GM23248 (cell line): ENCODE data around the gene MEF2A. TPM values are rescaled to one million over a fixed set of nuclear protein-coding genes. Genes with fewer than 3 reads are reported as not detected.

Source experiments
- DNase-seq: peaks from one replicate; pipeline ENCODE4 v3.0.0-alpha.2; 2015
- H2AFZ ChIP-seq: fragments of 200-600 bp; sonication (generic); 2 replicates; pipeline ENCODE4 v1.6.1; 2016; ENCODE audit warnings: antibody characterized with exemption
- H3F3A ChIP-seq: fragments of 200-600 bp; sonication (generic); 2 replicates; pipeline ENCODE4 v1.6.1; 2016; ENCODE audit warnings: mild to moderate bottlenecking, antibody characterized with exemption, mixed run types; ENCODE audit not compliant: insufficient read depth
- H3K27ac ChIP-seq: fragments of 200-600 bp; sonication (generic); 2 replicates; pipeline ENCODE4 v1.5.1; 2016; ENCODE audit warnings: mild to moderate bottlenecking
- H3K27me3 ChIP-seq: fragments of 200-600 bp; sonication (generic); replicated peaks from 2 replicates; pipeline ENCODE4 v1.6.1; 2016; ENCODE audit warnings: mild to moderate bottlenecking; ENCODE audit not compliant: insufficient read depth
- H3K36me3 ChIP-seq: fragments of 200-600 bp; sonication (generic); 2 replicates; pipeline ENCODE4 v1.6.1; 2016; ENCODE audit warnings: low read depth, mild to moderate bottlenecking
- H3K4me1 ChIP-seq: fragments of 200-600 bp; sonication (generic); 2 replicates; pipeline ENCODE4 v1.6.1; 2016; ENCODE audit warnings: mild to moderate bottlenecking; ENCODE audit not compliant: insufficient read depth
- H3K4me2 ChIP-seq: fragments of 200-600 bp; sonication (generic); one replicate; pipeline ENCODE4 v1.6.1; 2016; ENCODE audit warnings: mild to moderate bottlenecking; ENCODE audit not compliant: unreplicated experiment
- H3K4me3 ChIP-seq: fragments of 200-600 bp; sonication (generic); 2 replicates; pipeline ENCODE4 v1.5.1; 2016; ENCODE audit warnings: mild to moderate bottlenecking
- H3K79me2 ChIP-seq: fragments of 200-600 bp; sonication (generic); 2 replicates; pipeline ENCODE4 v1.6.1; 2016; ENCODE audit warnings: mild to moderate bottlenecking; ENCODE audit not compliant: insufficient read depth
- H3K9ac ChIP-seq: fragments of 200-600 bp; sonication (generic); 2 replicates; pipeline ENCODE4 v1.6.1; 2016; ENCODE audit warnings: mild to moderate bottlenecking
- H3K9me2 ChIP-seq: fragments of 200-600 bp; sonication (generic); 2 replicates; pipeline ENCODE4 v1.6.1; 2016; ENCODE audit warnings: mixed run types, mild to moderate bottlenecking, moderate library complexity; ENCODE audit not compliant: insufficient read depth
- H3K9me3 ChIP-seq: fragments of 200-600 bp; sonication (generic); one replicate; pipeline ENCODE4 v1.6.1; 2017; ENCODE audit warnings: low read depth
- H4K20me1 ChIP-seq: fragments of 200-600 bp; sonication (generic); 2 replicates; pipeline ENCODE4 v1.6.0; 2016; ENCODE audit not compliant: insufficient read depth
- EZH2 ChIP-seq: fragments of 200-600 bp; sonication (generic); IDR thresholded peaks from 2 replicates; pipeline ENCODE4 v1.6.1; 2018; ENCODE audit warnings: antibody characterized with exemption, mild to moderate bottlenecking; ENCODE audit not compliant: insufficient read depth, poor library complexity, severe bottlenecking
- EZH2phosphoT487 ChIP-seq: fragments of 200-600 bp; sonication (generic); IDR thresholded peaks from 2 replicates; pipeline ENCODE4 v1.6.1; 2018; ENCODE audit warnings: antibody characterized with exemption, moderate library complexity, mild to moderate bottlenecking, low read depth; ENCODE audit not compliant: insufficient read depth
- WGBS, 2 experiments: methylation state at CpG; one replicate each; pipeline ENCODE4 v1.1.6; 2015 to 2017; ENCODE audit warnings: low lambda C conversion rate in 2 of 2, low coverage in 1 of 2; ENCODE audit errors: missing lambda C conversion rate in 2 of 2; 5-methylcytosine and 5-hydroxymethylcytosine counted together
- in situ Hi-C: fragments of 300-500 bp; cut with MboI; formaldehyde crosslinking; loops from 2 replicates; pipeline ENCODE4 v1.15.0; 2020
- polyA plus RNA-seq: library from polyadenylated mRNA; unstranded; fragments of >200 nt; fragmentation: Nextera tagmentation; extraction: Ambion mirVana; gene quantifications from 2 replicates; pipeline ENCODE4 v1.2.1, GENCODE V29; 2016
- total RNA-seq: library from RNA; depleted of rRNA; stranded (reverse); fragments of >200 nt; shearing (Covaris generic); gene quantifications from 2 replicates; pipeline ENCODE4 v1.2.3, GENCODE V29; 2014

Gene MEF2A
- total and polyA plus RNA-seq, 2 experiments from 2014 or later = 24.3 to 37.8 TPM

DNA sequence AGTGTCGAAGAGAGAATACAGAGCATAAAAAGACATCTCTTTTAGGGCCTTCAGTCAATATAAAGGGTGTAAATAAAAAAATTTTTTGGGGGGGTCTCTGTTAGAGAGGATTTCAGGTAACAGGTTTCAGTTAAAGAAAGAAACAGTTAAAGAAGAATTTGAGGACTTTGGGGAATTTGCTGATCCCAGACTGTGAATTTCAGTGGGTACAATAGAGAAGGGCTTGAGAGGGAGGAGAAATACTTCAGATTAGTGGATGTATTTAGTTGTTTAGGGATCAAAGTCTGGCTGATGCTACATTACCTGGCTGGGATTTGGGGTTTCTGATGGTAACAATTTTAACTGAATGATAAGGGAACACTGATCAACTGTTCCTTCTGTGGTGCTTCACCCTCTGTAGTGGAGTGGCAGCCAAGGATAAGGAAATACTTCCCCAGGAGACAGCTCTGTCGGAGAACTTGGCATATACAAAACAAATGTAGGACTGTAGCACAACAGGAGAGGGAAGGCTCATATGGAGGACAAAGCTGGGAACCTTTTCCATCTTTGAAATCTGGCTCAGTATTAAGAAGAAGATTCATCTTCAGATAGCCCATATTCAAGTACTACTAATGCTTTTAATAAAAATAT lies 79.2 kb downstream of the MEF2A start:
- in situ Hi-C loops = no loop called here
- WGBS, 2 experiments = 60 to 70% methylated on average over 2 of the region's 2 CpGs
- DNase-seq = no peak
- Histone ChIP-seq H3K4me2 (no peak overlapping the region), H3K4me1 (peaks cover 9% of the 10 kb centered on the region), H3K79me2 (peaks cover 70% of the 10 kb centered on the region), H3F3A (peaks cover 2% of the 10 kb centered on the region; the same call in 1 of the 2 replicates), H3K4me3 (no peak overlapping the region), H3K9me2 (no peaks in the 10 kb centered on the region), H2AFZ (no peak overlapping the region), H3K36me3 (peaks cover 14% of the 10 kb centered on the region; the same call in 1 of the 2 replicates), H3K9ac (no peak overlapping the region), H3K27ac (no peak overlapping the region), H4K20me1 (no peaks in the 10 kb centered on the region), H3K27me3 (no peaks in the 10 kb centered on the region), H3K9me3 (no peaks in the 10 kb centered on the region)
- TF ChIP-seq EZH2 = no peak
- TF ChIP-seq EZH2phosphoT487 = no peak

DNA sequence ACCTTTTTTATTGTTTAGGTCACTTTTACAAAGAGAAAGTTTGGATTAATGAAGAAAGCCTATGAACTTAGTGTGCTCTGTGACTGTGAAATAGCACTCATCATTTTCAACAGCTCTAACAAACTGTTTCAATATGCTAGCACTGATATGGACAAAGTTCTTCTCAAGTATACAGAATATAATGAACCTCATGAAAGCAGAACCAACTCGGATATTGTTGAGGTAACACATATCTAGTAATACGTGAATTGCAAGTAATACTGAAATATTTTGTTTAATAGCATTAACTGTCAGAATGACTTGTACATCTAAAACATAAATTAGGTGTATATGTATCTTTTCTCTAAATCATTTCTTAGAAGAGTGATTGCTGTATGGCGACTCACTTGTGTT lies 79.8 kb downstream of the MEF2A start:
- in situ Hi-C loops = no loop called here
- no peak for TF ChIP-seq EZH2phosphoT487
- TF ChIP-seq EZH2 = no peak
- no peak overlapping the region for H3K4me2 ChIP-seq
- H3K9me2 ChIP-seq = no peaks in the 10 kb centered on the region
- H3K79me2 ChIP-seq = peaks cover 65% of the 10 kb centered on the region
- H3K27ac ChIP-seq = no peak overlapping the region
- H4K20me1 ChIP-seq = no peaks in the 10 kb centered on the region
- H3K9ac ChIP-seq = no peak overlapping the region
- no peaks in the 10 kb centered on the region for H3K9me3 ChIP-seq
- no peak overlapping the region for H3K4me3 ChIP-seq
- peaks cover 14% of the 10 kb centered on the region; the same call in 1 of the 2 replicates for H3K36me3 ChIP-seq
- H2AFZ ChIP-seq = no peak overlapping the region
- no peak for DNase-seq
- whole genome bisulfite sequencing, 2 experiments = 86 to 88% methylated on average over 3 of the region's 3 CpGs
- H3K27me3 ChIP-seq = no peaks in the 10 kb centered on the region
- H3F3A ChIP-seq = peaks cover 7% of the 10 kb centered on the region
- H3K4me1 ChIP-seq = peaks cover 11% of the 10 kb centered on the region

DNA sequence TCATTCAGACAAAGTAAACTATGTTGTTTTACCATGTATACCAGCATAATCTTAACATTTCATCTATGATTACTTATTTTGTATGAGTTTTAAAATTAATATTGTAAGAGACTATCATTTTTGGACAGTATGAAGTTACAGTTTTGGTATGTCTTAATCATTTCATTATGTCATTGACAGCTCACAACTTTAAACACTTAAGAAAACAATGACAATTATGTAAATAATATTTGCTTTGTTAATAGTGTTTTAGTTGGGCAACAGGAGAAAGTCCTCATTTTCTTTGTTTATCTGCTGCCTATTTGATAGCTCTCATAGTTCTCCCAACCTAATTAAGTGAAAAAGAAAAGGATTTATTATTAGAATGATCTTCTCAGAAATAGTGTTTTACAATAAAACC lies 80.2 kb downstream of the MEF2A start:
- TF ChIP-seq EZH2 (no peak), EZH2phosphoT487 (no peak)

DNA sequence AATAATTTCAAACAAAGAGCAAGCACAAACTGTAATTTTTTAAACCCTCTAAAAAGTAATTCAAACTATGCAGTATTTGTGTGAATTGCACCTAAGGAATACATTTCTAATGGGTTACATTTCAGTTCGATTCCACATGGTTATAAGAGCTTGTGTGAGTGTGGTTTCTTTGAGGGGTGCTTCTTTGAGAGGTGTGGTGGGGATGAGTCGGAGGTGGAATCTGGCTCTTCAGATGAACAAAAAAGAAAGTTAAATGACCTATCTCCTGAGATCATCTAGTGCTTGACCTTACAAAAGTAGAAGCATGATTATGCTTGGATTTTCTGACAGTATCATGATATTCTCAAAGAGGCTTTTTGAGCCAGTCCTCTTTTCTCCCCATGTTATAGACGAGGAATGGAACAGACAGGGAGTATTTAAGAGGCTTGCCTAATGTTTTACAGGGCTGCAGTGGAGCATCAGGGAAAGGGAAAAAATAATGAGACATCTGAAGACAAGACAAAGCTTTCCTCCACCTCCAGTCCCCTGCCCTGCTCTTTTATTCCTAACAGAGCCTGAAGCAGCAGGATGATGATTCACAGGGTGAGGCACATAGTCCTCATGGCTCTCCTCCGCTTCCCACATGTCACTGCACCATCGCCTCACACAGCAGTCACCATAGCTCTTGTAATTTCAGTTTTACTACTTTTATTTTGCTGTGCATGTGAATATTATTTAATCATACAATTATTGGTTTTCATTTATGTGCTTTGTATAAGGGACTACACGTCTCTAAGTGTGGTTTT lies 85.4 kb downstream of the MEF2A start:
- peak overlapping the region; percentile 80 for H3K27ac ChIP-seq
- peaks cover 8% of the 10 kb centered on the region; the same call in 1 of the 2 replicates for H3K36me3 ChIP-seq

More for the DNA sequence above, 80.2 kb downstream of the MEF2A start:
- in situ Hi-C loops = no loop called here
- H3K79me2 ChIP-seq = peaks cover 61% of the 10 kb centered on the region
- H2AFZ ChIP-seq = no peak overlapping the region
- H3K9me3 ChIP-seq = no peaks in the 10 kb centered on the region
- no peak overlapping the region for H3K4me3 ChIP-seq
- H3F3A ChIP-seq = peaks cover 11% of the 10 kb centered on the region
- no peak overlapping the region; the same call in 1 of the 2 replicates for H3K27ac ChIP-seq
- no peaks in the 10 kb centered on the region for H3K9me2 ChIP-seq
- no peak for DNase-seq
- no peaks in the 10 kb centered on the region for H3K27me3 ChIP-seq
- H3K36me3 ChIP-seq = peaks cover 14% of the 10 kb centered on the region; the same call in 1 of the 2 replicates
- no peak overlapping the region for H3K4me2 ChIP-seq
- no peak overlapping the region for H3K9ac ChIP-seq
- H4K20me1 ChIP-seq = no peaks in the 10 kb centered on the region
- peaks cover 15% of the 10 kb centered on the region for H3K4me1 ChIP-seq

More for the DNA sequence above, 85.4 kb downstream of the MEF2A start:
- peaks cover 23% of the 10 kb centered on the region for H3F3A ChIP-seq
- WGBS, 2 experiments = 25 to 31% methylated on average over 6 of the region's 6 CpGs
- H3K4me2 ChIP-seq = peak overlapping the region; percentile 65
- H3K4me3 ChIP-seq = peak overlapping the region; percentile 30
- no peaks in the 10 kb centered on the region for H3K27me3 ChIP-seq
- H3K9me2 ChIP-seq = no peaks in the 10 kb centered on the region
- H3K79me2 ChIP-seq = peaks cover 47% of the 10 kb centered on the region
- no peaks in the 10 kb centered on the region for H4K20me1 ChIP-seq
- H3K9me3 ChIP-seq = no peaks in the 10 kb centered on the region
- in situ Hi-C loops = no loop called here
- peaks cover 23% of the 10 kb centered on the region for H3K4me1 ChIP-seq
- H3K9ac ChIP-seq = peak overlapping the region; percentile 62
- DNase-seq = peak; percentile 92
- 0 out of 2 replicates have a peak overlapping the region, but pooled peaks have one; percentile 8 for H2AFZ ChIP-seq
- TF ChIP-seq EZH2 (no peak), EZH2phosphoT487 (no peak)
